HepG2 (cell line): ENCODE data around the gene KIAA0930. TPM values are rescaled to one million over a fixed set of nuclear protein-coding genes. Genes with fewer than 3 reads are reported as not detected.

Experiments used
- ATF3 ChIP-seq: sonication (generic); formaldehyde crosslinking; IDR thresholded peaks from 2 replicates; pipeline ENCODE4 v1.4.0; 2020; ENCODE audit warnings: missing genetic modification reagents
- CBX2 ChIP-seq, 2 experiments: fragments of 200-600 bp in 1 of 2; sonication (generic); formaldehyde crosslinking in 1 of 2; IDR thresholded peaks; 2 replicates each; pipeline versions ENCODE4 v1.7.0 to v1.8.1; 2018 to 2022; ENCODE audit warnings: low read depth in 2 of 2, low read length in 1 of 2, mild to moderate bottlenecking in 1 of 2, missing genetic modification reagents in 1 of 2
- CEBPB ChIP-seq: IDR thresholded peaks from 2 replicates; pipeline ENCODE4 v1.6.1; 2011; ENCODE audit warnings: low read depth, low read length, improper control_type of control experiment, borderline replicate concordance
- CEBPG ChIP-seq: IDR thresholded peaks from 2 replicates; pipeline ENCODE4 v1.6.1; 2016
- EEA1 ChIP-seq: sonication (generic); formaldehyde crosslinking; IDR thresholded peaks from 2 replicates; pipeline ENCODE4 v1.5.1; 2020; ENCODE audit warnings: mild to moderate bottlenecking, missing genetic modification reagents, borderline replicate concordance
- EP300 ChIP-seq, 3 experiments: sonication (generic) in 1 of 3; formaldehyde crosslinking in 1 of 3; IDR thresholded peaks; 2 replicates each; pipeline versions ENCODE4 v1.5.1 to v1.6.1; 2011 to 2020; ENCODE audit warnings: low read depth in 2 of 3, low read length in 2 of 3, borderline replicate concordance in 1 of 3, improper control_type of control experiment in 1 of 3, mild to moderate bottlenecking in 1 of 3, missing genetic modification reagents in 1 of 3, moderate library complexity in 1 of 3
- EZH2 ChIP-seq: conservative IDR thresholded peaks from 2 replicates; pipeline ENCODE4 v1.6.1; 2012; ENCODE audit warnings: mild to moderate bottlenecking, low read depth, low read length, moderate library complexity
- FOXO4 ChIP-seq: sonication (generic); formaldehyde crosslinking; conservative IDR thresholded peaks from 2 replicates; pipeline ENCODE4 v1.8.1; 2023; ENCODE audit warnings: missing genetic modification reagents
- HCFC1 ChIP-seq: fragments of 150-350 bp; IDR thresholded peaks from 2 replicates; pipeline ENCODE4 v1.6.1; 2014; ENCODE audit warnings: low read depth, low read length
- KDM5A ChIP-seq: fragments of 200-600 bp; sonication (generic); IDR thresholded peaks from 2 replicates; pipeline ENCODE4 v1.7.0; 2018; ENCODE audit warnings: antibody characterized with exemption, mild to moderate bottlenecking, low read length, borderline replicate concordance
- MEF2D ChIP-seq: sonication (generic); formaldehyde crosslinking; IDR thresholded peaks from 2 replicates; pipeline ENCODE4 v1.5.1; 2020; ENCODE audit warnings: mild to moderate bottlenecking, missing genetic modification reagents
- MEIS1 ChIP-seq: sonication (generic); formaldehyde crosslinking; IDR thresholded peaks from 2 replicates; pipeline ENCODE4 v1.9.0; 2021; ENCODE audit warnings: mild to moderate bottlenecking, missing genetic modification reagents, moderate library complexity, borderline replicate concordance
- NFATC3 ChIP-seq: sonication (generic); formaldehyde crosslinking; IDR thresholded peaks from 2 replicates; pipeline ENCODE4 v1.5.1; 2020; ENCODE audit warnings: mild to moderate bottlenecking, missing genetic modification reagents
- POLR2G ChIP-seq: fragments of 200-400 bp; formaldehyde crosslinking; IDR thresholded peaks from 2 replicates; pipeline ENCODE4 v1.6.1; 2018; ENCODE audit warnings: mild to moderate bottlenecking, low read depth, low read length, moderate library complexity
- PRDM10 ChIP-seq: sonication (generic); formaldehyde crosslinking; IDR thresholded peaks from 2 replicates; pipeline ENCODE4 v1.4.0; 2020; ENCODE audit warnings: low read depth, missing genetic modification reagents
- RARA ChIP-seq: IDR thresholded peaks from 2 replicates; pipeline ENCODE4 v1.6.1; 2016; ENCODE audit warnings: missing genetic modification reagents, missing compliant biosample characterization
- TFE3 ChIP-seq: IDR thresholded peaks from 2 replicates; pipeline ENCODE4 v1.6.1; 2016
- ZFP37 ChIP-seq: sonication (generic); formaldehyde crosslinking; IDR thresholded peaks from 2 replicates; pipeline ENCODE4 v1.4.0; 2020; ENCODE audit warnings: missing genetic modification reagents, borderline replicate concordance
- ZNF121 ChIP-seq: sonication (generic); formaldehyde crosslinking; IDR thresholded peaks from 2 replicates; pipeline ENCODE4 v1.5.0; 2020; ENCODE audit warnings: mild to moderate bottlenecking, missing genetic modification reagents
- ZNF784 ChIP-seq: sonication (generic); formaldehyde crosslinking; IDR thresholded peaks from 2 replicates; pipeline ENCODE4 v1.5.1; 2020; ENCODE audit warnings: missing genetic modification reagents, mild to moderate bottlenecking, borderline replicate concordance
- ZNF883 ChIP-seq: sonication (generic); formaldehyde crosslinking; IDR thresholded peaks from 2 replicates; pipeline ENCODE4 v1.5.1; 2020; ENCODE audit warnings: mild to moderate bottlenecking, missing genetic modification reagents; ENCODE audit errors: not compliant biosample characterization
- polyA plus RNA-seq, 8 experiments: library from polyadenylated mRNA; depleted of rRNA in 3 of 8; stranded (reverse) in 7 of 8; unstranded in 1 of 8; fragments of >200 nt; fragmentation: Illumina TruSeq in 4 of 8; extraction: Trizol in 4 of 8; gene quantifications; 2 replicates each; pipeline versions ENCODE4 v1.2.1 to v1.2.3, GENCODE V29; 2011 to 2016; ENCODE audit warnings: low read depth in 4 of 8, missing spikeins in 1 of 8, mixed read lengths in 1 of 8; ENCODE audit not compliant: insufficient read depth in 1 of 8
- total RNA-seq, 5 experiments: library from RNA; depleted of rRNA; stranded (reverse); fragments of >200 nt; fragmentation: Illumina TruSeq; extraction: Trizol; gene quantifications; 2 replicates each; pipeline ENCODE4 v1.2.3, GENCODE V29; 2016; ENCODE audit warnings: low read depth in 1 of 5

The KIAA0930 gene
- total and polyA plus RNA-seq, 2 of the 13 experiments (the other 11 are each of a cell fraction or from before 2014, with no cell fraction given): 27.0 to 38.2 TPM

- TF ChIP-seq ATF3 (CRISPR knock-in tag): 0 out of 2 replicates have a peak, but pooled peaks have one; percentile 34
- no peak for TF ChIP-seq KDM5A
- no peak for TF ChIP-seq TFE3 (CRISPR knock-in tag)
- TF ChIP-seq CEBPG (CRISPR knock-in tag): peak; percentile 77
- TF ChIP-seq MEF2D (CRISPR knock-in tag): no peak
- no peak for TF ChIP-seq ZNF784 (CRISPR knock-in tag)
- peak; percentile 53 for TF ChIP-seq RARA (CRISPR knock-in tag)
- no peak for TF ChIP-seq MEIS1 (CRISPR knock-in tag)
- no peak for TF ChIP-seq HCFC1
- TF ChIP-seq FOXO4 (CRISPR knock-in tag): no peak
- TF ChIP-seq CEBPB: peak; percentile 79
- no peak for TF ChIP-seq CBX2 (IDR thresholded peaks at IDR 0.05; ENCODE audit: low read depth, low read length)
- no peak for TF ChIP-seq CBX2 (CRISPR knock-in tag; IDR thresholded peaks at IDR 0.05; ENCODE audit: low read depth)
- TF ChIP-seq EEA1 (CRISPR knock-in tag): no peak
- TF ChIP-seq EZH2: no peak
- no peak for TF ChIP-seq ZNF883 (CRISPR knock-in tag)
- peak; percentile 98 for TF ChIP-seq ZNF121 (CRISPR knock-in tag)
- no peak for TF ChIP-seq EP300 (IDR thresholded peaks at IDR 0.05; ENCODE audit: low read depth in 2 of 2, low read length in 2 of 2)
- no peak for TF ChIP-seq EP300 (CRISPR knock-in tag; IDR thresholded peaks at IDR 0.05; ENCODE audit: borderline replicate concordance)
- TF ChIP-seq NFATC3: no peak
- no peak for TF ChIP-seq PRDM10 (CRISPR knock-in tag)
- no peak for TF ChIP-seq ZFP37 (CRISPR knock-in tag)
- TF ChIP-seq POLR2G: peak; percentile 43; the same call in 1 of the 2 replicates
Observed at GRCh38 chr22:45179276-45180049, 61.2 kb downstream of the KIAA0930 start (continued).
